ENCODE results near the gene SLC4A8.

DNA sequence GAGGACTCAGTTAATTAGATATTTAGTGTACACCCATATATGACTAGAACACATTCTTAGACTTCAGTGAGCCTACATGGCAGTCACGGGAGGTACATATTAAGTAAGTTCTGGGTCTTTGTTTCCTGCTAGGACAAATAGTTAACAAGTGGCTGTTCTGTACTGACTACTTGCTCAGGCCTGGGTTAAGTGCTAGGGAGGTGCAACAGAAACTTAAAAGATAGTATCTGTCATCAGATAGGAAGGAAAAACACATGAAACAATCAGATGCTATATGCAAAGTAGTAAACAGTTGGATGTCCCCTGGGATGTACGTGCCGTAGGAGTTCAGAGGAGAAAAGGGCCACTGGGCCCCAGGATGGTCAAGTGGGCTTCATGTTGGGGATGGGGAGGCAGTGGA lies 59.5 kb downstream of the SLC4A8 start:
- TF ChIP-seq, protein P1, sequence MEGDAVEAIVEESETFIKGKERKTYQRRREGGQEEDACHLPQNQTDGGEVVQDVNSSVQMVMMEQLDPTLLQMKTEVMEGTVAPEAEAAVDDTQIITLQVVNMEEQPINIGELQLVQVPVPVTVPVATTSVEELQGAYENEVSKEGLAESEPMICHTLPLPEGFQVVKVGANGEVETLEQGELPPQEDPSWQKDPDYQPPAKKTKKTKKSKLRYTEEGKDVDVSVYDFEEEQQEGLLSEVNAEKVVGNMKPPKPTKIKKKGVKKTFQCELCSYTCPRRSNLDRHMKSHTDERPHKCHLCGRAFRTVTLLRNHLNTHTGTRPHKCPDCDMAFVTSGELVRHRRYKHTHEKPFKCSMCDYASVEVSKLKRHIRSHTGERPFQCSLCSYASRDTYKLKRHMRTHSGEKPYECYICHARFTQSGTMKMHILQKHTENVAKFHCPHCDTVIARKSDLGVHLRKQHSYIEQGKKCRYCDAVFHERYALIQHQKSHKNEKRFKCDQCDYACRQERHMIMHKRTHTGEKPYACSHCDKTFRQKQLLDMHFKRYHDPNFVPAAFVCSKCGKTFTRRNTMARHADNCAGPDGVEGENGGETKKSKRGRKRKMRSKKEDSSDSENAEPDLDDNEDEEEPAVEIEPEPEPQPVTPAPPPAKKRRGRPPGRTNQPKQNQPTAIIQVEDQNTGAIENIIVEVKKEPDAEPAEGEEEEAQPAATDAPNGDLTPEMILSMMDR (IDR thresholded peaks at IDR 0.05): no peak
- no peak for TF ChIP-seq POLR2AphosphoS5 (IDR thresholded peaks at IDR 0.05)
